ENCODE measurements around the gene PTPRN2. TPM values are rescaled to one million over a fixed set of nuclear protein-coding genes. Genes with fewer than 3 reads are reported as not detected.

The PTPRN2 gene
- total and polyA plus RNA-seq, 2 donors: 1.7 to 1.9 TPM

DNA sequence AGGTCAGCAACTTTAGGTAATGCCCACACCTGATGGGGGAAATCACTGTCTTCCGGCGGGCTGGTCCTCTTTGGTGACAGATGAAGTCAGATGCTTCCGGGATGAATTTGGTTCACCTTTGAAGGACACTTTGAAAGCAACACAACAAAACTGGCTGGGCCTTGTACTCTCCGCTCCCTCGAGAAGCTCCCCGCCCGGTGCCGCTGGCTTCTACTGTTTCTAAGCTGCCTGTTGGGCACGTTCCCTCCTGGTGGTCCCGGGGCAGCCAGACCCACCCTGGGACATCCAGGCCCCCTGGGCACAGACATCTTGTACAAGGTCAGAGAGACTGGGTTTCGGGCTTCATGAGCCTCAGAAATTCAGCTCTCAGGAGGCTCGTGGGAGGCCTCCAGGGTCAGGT lies 798.5 kb downstream of the PTPRN2 start:
- DNase-seq (ENCODE audit: low read depth in 6 of 9, low spot score in 9 of 9): no peak
- Histone ChIP-seq H3K27ac (ENCODE audit: low read depth in 1 of 2, low read length in 1 of 2) (no peak overlapping the region), H3K4me1 (ENCODE audit: control insufficient read depth in 2 of 2, insufficient read depth in 2 of 2, low read length in 2 of 2) (no peaks in the 10 kb centered on the region), H3K4me3 (ENCODE audit: low read length in 2 of 2) (no peak overlapping the region), H3K9me3 (ENCODE audit: control insufficient read depth in 2 of 2, insufficient read depth in 1 of 2, low read length in 1 of 2) (no peaks in the 10 kb centered on the region), H3K36me3 (ENCODE audit: control insufficient read depth in 2 of 2, insufficient read depth in 2 of 2, low read length in 1 of 2) (no peaks in the 10 kb centered on the region), H3K27me3 (ENCODE audit: control insufficient read depth in 2 of 2, insufficient read depth in 1 of 2, low read length in 1 of 2) (peaks cover 0 to 3% of the 10 kb centered on the region in 2 donors)
- WGBS: 95% methylated on average over 12 of the region's 12 CpGs

DNA sequence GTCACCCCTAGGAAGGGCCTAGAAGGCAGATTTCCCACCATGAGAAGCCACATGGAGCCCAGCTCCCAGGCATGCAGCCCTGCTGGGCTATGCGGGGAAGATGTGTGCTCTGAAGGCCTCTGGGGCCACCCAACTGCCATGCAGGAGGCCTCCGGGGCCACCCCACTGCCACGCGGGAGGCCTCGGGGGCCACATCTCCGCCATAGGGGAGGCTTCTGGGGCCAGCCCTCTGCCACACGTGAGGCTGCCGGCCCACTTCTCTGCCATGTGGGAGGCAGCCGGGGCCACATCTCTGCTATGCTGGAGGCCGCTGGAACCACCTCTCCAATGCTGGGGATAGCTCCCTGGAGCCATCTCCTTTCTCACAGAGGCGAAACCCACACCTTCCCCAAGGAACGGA lies 799.0 kb downstream of the PTPRN2 start:
- Histone ChIP-seq H3K4me3 (ENCODE audit: low read length in 2 of 2) (no peak overlapping the region), H3K36me3 (ENCODE audit: control insufficient read depth in 2 of 2, insufficient read depth in 2 of 2, low read length in 1 of 2) (no peaks in the 10 kb centered on the region), H3K27me3 (ENCODE audit: control insufficient read depth in 2 of 2, insufficient read depth in 1 of 2, low read length in 1 of 2) (peaks cover 0 to 3% of the 10 kb centered on the region in 2 donors), H3K4me1 (ENCODE audit: control insufficient read depth in 2 of 2, insufficient read depth in 2 of 2, low read length in 2 of 2) (no peaks in the 10 kb centered on the region), H3K9me3 (ENCODE audit: control insufficient read depth in 2 of 2, insufficient read depth in 1 of 2, low read length in 1 of 2) (no peaks in the 10 kb centered on the region), H3K27ac (ENCODE audit: low read depth in 1 of 2, low read length in 1 of 2) (no peak overlapping the region)
- no peak for DNase-seq (ENCODE audit: low read depth in 6 of 9, low spot score in 9 of 9)
- 95% methylated on average over 12 of the region's 12 CpGs for WGBS

DNA sequence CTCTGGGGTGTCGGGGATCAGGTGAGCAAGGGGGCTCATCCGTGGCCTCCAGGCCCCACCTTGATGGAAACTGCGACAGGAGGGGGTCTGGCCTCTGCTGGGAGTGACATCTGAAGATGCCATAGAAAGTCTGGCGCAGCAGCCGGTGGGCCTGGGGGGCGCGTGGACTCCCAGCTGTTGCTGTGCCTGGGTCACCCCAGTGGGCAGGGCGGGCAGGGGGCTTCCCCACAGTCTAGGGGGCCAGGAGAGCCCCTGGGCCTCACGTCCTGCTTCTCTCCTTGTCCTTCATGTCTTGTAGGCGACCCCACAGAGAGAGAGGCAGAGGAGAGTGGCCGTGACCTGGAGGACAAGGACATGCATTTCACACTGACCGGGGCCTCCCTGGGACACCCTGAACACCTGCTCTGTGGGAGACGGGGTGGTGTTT lies 800.3 kb downstream of the PTPRN2 start:
- Histone ChIP-seq H3K27me3 (ENCODE audit: control insufficient read depth in 2 of 2, insufficient read depth in 1 of 2, low read length in 1 of 2) (peaks cover 0 to 3% of the 10 kb centered on the region in 2 donors), H3K9me3 (ENCODE audit: control insufficient read depth in 2 of 2, insufficient read depth in 1 of 2, low read length in 1 of 2) (no peaks in the 10 kb centered on the region), H3K27ac (ENCODE audit: low read depth in 1 of 2, low read length in 1 of 2) (no peak overlapping the region), H3K4me3 (ENCODE audit: low read length in 2 of 2) (no peak overlapping the region), H3K36me3 (ENCODE audit: control insufficient read depth in 2 of 2, insufficient read depth in 2 of 2, low read length in 1 of 2) (no peaks in the 10 kb centered on the region), H3K4me1 (ENCODE audit: control insufficient read depth in 2 of 2, insufficient read depth in 2 of 2, low read length in 2 of 2) (no peaks in the 10 kb centered on the region)
- DNase-seq (ENCODE audit: low read depth in 6 of 9, low spot score in 9 of 9): no peak
- 96% methylated on average over 13 of the region's 13 CpGs for WGBS

DNA sequence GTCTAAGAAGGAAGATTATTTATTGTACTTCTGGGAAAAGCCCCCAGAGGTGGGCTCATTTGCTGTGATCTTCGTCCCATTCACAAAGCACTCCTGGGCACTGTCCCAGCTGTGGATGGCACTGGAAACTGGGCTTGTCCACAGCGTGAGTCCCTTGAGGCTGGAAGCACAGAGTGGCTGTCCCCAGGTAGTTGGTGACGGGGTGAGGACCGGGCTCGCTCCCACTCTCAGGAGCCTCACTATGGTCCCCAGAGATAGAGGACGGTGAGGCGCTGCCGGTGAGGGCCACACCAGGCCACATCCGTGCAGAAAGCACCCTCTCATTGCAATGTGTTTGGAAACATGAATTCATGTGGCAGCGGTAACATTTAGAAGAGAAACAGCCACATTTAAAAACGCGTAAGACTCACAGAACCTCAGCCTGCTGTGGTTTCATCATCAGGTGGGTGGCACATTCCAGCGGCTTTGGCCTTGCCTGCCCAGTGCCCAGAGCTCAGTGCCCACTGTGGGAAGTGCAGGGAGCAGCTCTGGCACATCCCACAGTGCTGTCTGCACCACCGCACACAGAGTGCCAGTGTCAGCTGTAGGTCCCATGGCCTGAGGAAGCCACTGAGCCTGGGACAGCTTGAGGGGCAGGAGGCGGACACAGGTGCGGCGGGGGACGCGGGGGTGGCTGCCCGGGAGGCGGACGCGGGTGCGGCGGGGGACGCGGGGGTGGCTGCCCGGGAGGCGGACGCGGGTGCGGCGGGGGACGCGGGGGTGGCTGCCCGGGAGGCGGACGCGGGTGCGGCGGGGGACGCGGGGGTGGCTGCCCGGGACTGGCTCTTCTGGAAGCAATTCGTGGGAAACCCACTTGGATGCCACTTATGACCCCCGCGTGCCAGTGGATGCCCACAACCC lies 801.0 kb downstream of the PTPRN2 start:
- WGBS: 97% methylated on average over 37 of the region's 47 CpGs
- Histone ChIP-seq H3K27ac (ENCODE audit: low read depth in 1 of 2, low read length in 1 of 2) (no peak overlapping the region), H3K27me3 (ENCODE audit: control insufficient read depth in 2 of 2, insufficient read depth in 1 of 2, low read length in 1 of 2) (no peaks in the 10 kb centered on the region), H3K36me3 (ENCODE audit: control insufficient read depth in 2 of 2, insufficient read depth in 2 of 2, low read length in 1 of 2) (no peaks in the 10 kb centered on the region), H3K4me1 (ENCODE audit: control insufficient read depth in 2 of 2, insufficient read depth in 2 of 2, low read length in 2 of 2) (no peaks in the 10 kb centered on the region), H3K4me3 (ENCODE audit: low read length in 2 of 2) (no peak overlapping the region), H3K9me3 (ENCODE audit: control insufficient read depth in 2 of 2, insufficient read depth in 1 of 2, low read length in 1 of 2) (no peaks in the 10 kb centered on the region)
- no peak for DNase-seq (ENCODE audit: low read depth in 6 of 9, low spot score in 9 of 9)

DNA sequence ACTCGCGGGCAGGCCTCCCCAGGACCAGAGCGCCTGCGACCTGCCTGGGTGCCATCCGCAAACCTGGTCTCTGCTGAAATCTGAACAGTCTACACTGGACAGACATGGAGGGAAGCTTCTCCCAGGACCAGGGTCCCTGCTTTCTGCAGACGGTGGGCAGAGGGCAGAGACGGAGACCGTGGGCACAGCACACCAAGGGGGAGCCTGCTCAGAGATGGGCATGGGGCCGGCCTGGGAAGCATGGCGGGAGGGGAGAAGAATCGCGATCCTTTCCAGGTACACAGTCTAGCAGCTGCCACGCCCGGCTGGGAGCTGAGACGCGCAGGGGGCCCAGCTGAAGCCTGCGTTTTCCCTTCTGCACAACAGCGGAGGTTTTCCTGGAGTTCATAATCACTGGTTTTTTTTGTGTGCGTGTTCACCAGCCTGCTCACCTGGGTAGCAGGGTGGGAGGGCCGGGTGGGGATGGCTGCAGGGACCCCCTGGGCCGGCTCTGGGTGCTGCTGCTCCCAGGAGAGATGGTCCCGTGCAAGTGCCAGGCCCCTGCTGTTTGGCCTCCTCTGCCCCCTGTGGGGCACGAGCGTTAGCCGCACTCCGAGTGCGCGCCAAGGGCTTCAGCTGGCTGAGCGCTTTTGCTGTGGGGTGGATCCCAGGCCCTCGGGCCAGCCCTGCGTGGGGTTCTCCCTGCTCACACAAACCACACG lies 802.0 kb downstream of the PTPRN2 start:
- H3K36me3 ChIP-seq (ENCODE audit: control insufficient read depth in 2 of 2, insufficient read depth in 2 of 2, low read length in 1 of 2): no peaks in the 10 kb centered on the region
- H3K27me3 ChIP-seq (ENCODE audit: control insufficient read depth in 2 of 2, insufficient read depth in 1 of 2, low read length in 1 of 2): no peaks in the 10 kb centered on the region
- no peak overlapping the region for H3K27ac ChIP-seq (ENCODE audit: low read depth in 1 of 2, low read length in 1 of 2)
- H3K4me1 ChIP-seq (ENCODE audit: control insufficient read depth in 2 of 2, insufficient read depth in 2 of 2, low read length in 2 of 2): no peaks in the 10 kb centered on the region
- H3K9me3 ChIP-seq (ENCODE audit: control insufficient read depth in 2 of 2, insufficient read depth in 1 of 2, low read length in 1 of 2): no peaks in the 10 kb centered on the region
- no peak overlapping the region for H3K4me3 ChIP-seq (ENCODE audit: low read length in 2 of 2)
- no peak for DNase-seq (ENCODE audit: low read depth in 6 of 9, low spot score in 9 of 9)
- 93% methylated on average over 32 of the region's 32 CpGs for WGBS

DNA sequence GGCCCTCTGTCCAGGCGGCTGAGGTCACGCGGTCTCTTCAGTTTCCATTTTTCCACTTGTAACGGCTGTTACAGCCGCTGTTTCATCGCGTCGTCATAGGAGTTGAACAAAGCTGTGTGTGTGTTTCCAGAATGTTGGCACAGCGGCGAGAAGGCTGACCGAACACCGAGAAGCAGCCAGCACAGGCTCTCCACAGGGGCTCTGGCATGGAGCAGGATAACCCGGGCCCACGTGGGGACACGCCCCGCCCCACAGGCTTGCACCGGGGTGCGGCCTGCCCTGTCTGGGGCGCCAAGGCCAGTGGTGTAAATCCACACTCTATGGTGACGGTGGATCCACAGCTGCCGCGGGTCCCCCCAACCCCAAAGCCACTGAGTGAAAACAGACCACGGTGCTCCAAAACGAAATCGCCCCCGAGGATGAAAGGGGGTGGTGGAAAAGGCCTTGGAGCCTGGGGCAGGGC lies 802.6 kb downstream of the PTPRN2 start:
- Histone ChIP-seq H3K9me3 (ENCODE audit: control insufficient read depth in 2 of 2, insufficient read depth in 1 of 2, low read length in 1 of 2) (no peaks in the 10 kb centered on the region), H3K4me1 (ENCODE audit: control insufficient read depth in 2 of 2, insufficient read depth in 2 of 2, low read length in 2 of 2) (no peaks in the 10 kb centered on the region), H3K4me3 (ENCODE audit: low read length in 2 of 2) (no peak overlapping the region), H3K36me3 (ENCODE audit: control insufficient read depth in 2 of 2, insufficient read depth in 2 of 2, low read length in 1 of 2) (no peaks in the 10 kb centered on the region), H3K27me3 (ENCODE audit: control insufficient read depth in 2 of 2, insufficient read depth in 1 of 2, low read length in 1 of 2) (no peaks in the 10 kb centered on the region), H3K27ac (ENCODE audit: low read depth in 1 of 2, low read length in 1 of 2) (no peak overlapping the region)
- DNase-seq (ENCODE audit: low read depth in 6 of 9, low spot score in 9 of 9): no peak
- 95% methylated on average over 26 of the region's 26 CpGs for WGBS

DNA sequence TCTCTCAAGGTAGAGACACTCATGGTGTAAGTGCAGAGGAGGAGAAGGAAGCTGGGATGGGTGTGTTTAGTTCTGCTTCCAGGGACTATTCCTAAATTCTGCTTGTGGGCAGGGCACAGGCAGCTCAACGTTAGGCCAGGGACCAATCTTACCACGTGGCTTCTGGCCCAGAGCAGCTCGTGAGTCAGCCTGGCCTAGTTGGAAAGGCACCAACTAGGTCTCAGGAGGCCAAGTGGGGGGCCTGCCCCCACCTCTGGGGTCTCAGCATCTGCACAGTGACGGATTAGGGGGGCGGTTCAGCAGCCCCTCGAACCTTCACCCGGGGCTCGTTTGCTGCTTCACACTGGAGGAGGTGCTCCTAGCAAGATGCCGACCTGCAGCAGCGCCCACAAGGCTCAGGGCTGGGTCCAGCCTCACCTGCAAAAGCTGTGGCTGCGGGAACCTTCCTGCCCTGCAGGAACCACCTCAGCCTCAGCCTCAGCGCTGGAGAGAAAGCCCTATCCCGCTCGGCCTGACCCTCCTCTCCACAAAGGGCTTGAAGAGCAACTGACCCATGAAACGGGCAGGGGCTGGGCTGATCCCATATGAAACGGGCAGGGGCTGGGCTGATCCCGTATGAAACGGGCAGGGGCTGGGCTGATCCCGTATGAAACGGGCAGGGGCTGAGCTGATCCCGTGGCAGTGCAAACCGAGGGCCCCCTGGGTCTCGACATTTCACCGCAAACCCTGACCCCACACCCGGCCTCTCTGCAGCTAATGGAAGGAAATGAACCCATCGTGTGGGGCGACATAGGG lies 803.4 kb downstream of the PTPRN2 start:
- H3K4me1 ChIP-seq (ENCODE audit: control insufficient read depth in 2 of 2, insufficient read depth in 2 of 2, low read length in 2 of 2): no peaks in the 10 kb centered on the region
- H3K9me3 ChIP-seq (ENCODE audit: control insufficient read depth in 2 of 2, insufficient read depth in 1 of 2, low read length in 1 of 2): no peaks in the 10 kb centered on the region
- H3K36me3 ChIP-seq (ENCODE audit: control insufficient read depth in 2 of 2, insufficient read depth in 2 of 2, low read length in 1 of 2): no peaks in the 10 kb centered on the region
- WGBS: 90% methylated on average over 27 of the region's 27 CpGs
- no peaks in the 10 kb centered on the region for H3K27me3 ChIP-seq (ENCODE audit: control insufficient read depth in 2 of 2, insufficient read depth in 1 of 2, low read length in 1 of 2)
- no peak overlapping the region for H3K27ac ChIP-seq (ENCODE audit: low read depth in 1 of 2, low read length in 1 of 2)
- no peak for DNase-seq (ENCODE audit: low read depth in 6 of 9, low spot score in 9 of 9)
- no peak overlapping the region for H3K4me3 ChIP-seq (ENCODE audit: low read length in 2 of 2)

DNA sequence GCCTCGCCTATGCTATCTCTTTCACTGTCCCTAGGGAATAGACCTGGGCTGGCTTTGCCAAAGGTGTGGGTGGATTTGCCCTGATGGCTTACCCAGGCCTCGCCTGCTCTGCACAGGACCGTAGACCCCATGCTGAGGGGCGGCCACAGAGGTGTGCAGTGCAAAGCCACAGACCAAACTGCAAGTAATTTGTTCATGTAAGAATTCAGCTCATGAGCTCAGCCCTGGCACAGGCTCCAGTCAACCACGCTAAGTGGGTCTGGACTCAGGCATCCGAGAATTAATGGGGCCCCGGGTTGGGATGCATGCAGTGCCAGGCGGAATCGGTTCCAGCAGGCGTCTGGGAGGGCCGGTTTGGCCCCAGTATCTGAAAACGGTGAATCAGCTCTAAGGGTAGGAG lies 805.6 kb downstream of the PTPRN2 start:
- Histone ChIP-seq H3K27ac (ENCODE audit: low read depth in 1 of 2, low read length in 1 of 2) (no peak overlapping the region), H3K27me3 (ENCODE audit: control insufficient read depth in 2 of 2, insufficient read depth in 1 of 2, low read length in 1 of 2) (no peaks in the 10 kb centered on the region), H3K9me3 (ENCODE audit: control insufficient read depth in 2 of 2, insufficient read depth in 1 of 2, low read length in 1 of 2) (no peaks in the 10 kb centered on the region), H3K4me1 (ENCODE audit: control insufficient read depth in 2 of 2, insufficient read depth in 2 of 2, low read length in 2 of 2) (no peaks in the 10 kb centered on the region), H3K36me3 (ENCODE audit: control insufficient read depth in 2 of 2, insufficient read depth in 2 of 2, low read length in 1 of 2) (no peaks in the 10 kb centered on the region), H3K4me3 (ENCODE audit: low read length in 2 of 2) (no peak overlapping the region)
- WGBS: 93% methylated on average over 12 of the region's 12 CpGs
- no peak for DNase-seq (ENCODE audit: low read depth in 6 of 9, low spot score in 9 of 9)

Measured in thymus (tissue), 11 donors.